Measurements from ENCODE around the gene CSAD. TPM values are rescaled to one million over a fixed set of nuclear protein-coding genes. Genes with fewer than 3 reads are reported as not detected.

The CSAD gene
- polyA plus RNA-seq, 1 donor (not counting 4 experiments of a cell fraction or from before 2014, with no cell fraction given), result 19.5 TPM

DNA sequence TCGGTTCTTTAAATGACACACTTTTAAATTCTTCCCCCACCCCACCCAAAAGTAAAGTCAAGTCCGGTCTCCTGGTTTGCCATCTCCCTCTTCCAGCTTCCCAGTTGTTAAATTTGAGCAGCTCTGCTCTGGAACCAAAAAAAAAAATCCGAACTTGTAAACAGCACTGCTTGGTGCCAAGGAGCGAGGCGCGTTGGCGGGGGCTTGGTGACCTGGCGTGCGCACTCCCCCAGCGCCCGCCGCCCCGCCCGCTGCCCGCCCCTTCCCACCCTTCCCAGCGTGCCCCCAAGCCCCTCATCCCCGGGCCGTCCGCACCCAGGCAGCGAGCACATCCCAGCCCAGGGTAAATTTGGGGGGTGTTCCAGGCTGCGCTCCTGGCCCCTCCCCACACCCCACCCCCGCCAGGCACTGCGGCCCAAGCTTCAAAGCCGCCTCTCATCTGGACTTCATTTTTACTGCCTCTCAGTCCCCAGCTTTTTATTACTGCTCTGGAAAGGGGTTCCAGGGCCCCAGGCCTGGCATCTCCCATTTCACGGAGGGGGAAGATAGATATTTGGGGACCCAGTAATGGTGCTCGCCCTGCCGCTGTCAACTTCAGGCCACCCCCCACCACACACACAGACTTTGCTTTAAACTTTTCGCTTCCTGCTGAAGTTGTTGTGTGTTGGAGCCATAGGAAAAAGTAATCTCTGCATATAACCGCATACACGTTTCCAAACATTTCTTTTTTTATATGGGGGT, 38.0 kb upstream of the CSAD start:
- H3K27me3 ChIP-seq (ENCODE audit: control insufficient read depth, extremely low read depth, insufficient read depth, low read length), result no peaks in the 10 kb centered on the region
- H3K4me2 ChIP-seq (ENCODE audit: control insufficient read depth, extremely low read depth, insufficient read depth, low read depth, low read length), result peak overlapping the region; percentile 87
- no peak for DNase-seq (ENCODE audit: low read depth, low spot score)
- H3K36me3 ChIP-seq (ENCODE audit: control insufficient read depth in 2 of 2, extremely low read depth in 1 of 2, insufficient read depth in 2 of 2, low read length in 2 of 2), result peaks cover 10 to 22% of the 10 kb centered on the region in 2 experiments
- TF ChIP-seq, protein P1, sequence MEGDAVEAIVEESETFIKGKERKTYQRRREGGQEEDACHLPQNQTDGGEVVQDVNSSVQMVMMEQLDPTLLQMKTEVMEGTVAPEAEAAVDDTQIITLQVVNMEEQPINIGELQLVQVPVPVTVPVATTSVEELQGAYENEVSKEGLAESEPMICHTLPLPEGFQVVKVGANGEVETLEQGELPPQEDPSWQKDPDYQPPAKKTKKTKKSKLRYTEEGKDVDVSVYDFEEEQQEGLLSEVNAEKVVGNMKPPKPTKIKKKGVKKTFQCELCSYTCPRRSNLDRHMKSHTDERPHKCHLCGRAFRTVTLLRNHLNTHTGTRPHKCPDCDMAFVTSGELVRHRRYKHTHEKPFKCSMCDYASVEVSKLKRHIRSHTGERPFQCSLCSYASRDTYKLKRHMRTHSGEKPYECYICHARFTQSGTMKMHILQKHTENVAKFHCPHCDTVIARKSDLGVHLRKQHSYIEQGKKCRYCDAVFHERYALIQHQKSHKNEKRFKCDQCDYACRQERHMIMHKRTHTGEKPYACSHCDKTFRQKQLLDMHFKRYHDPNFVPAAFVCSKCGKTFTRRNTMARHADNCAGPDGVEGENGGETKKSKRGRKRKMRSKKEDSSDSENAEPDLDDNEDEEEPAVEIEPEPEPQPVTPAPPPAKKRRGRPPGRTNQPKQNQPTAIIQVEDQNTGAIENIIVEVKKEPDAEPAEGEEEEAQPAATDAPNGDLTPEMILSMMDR (optimal IDR thresholded peaks at IDR 0.05 in 1 of 3, IDR thresholded peaks at IDR 0.05 in 1 of 3, conservative IDR thresholded peaks at IDR 0.05 in 1 of 3; ENCODE audit: extremely low read depth in 1 of 3, insufficient read depth in 2 of 3, low read length in 3 of 3), result no peak
- TF ChIP-seq EZH2 (IDR thresholded peaks at IDR 0.05; ENCODE audit: low read length), result no peak
- peak overlapping the region; percentile 81 for H3K9ac ChIP-seq (ENCODE audit: control insufficient read depth, extremely low read depth, insufficient read depth, low read length)
- no peaks in the 10 kb centered on the region for H3K9me1 ChIP-seq (ENCODE audit: control insufficient read depth, extremely low read depth, insufficient read depth, low read length)
- no peak overlapping the region for H2AFZ ChIP-seq (ENCODE audit: control insufficient read depth, low read length)
- FAIRE-seq, result no peak
- H3K27ac ChIP-seq (ENCODE audit: control insufficient read depth, insufficient read depth, low read length), result peak overlapping the region; percentile 70
- H3K4me1 ChIP-seq (ENCODE audit: control insufficient read depth, extremely low read depth, insufficient read depth, low read length), result peaks cover 58% of the 10 kb centered on the region
- H3K4me3 ChIP-seq (ENCODE audit: control insufficient read depth in 2 of 3, extremely low read depth in 1 of 3, insufficient read depth in 2 of 3, low read depth in 1 of 3, low read length in 3 of 3), result peak overlapping the region; percentile 56 to 99 (median 95)
- peaks cover 27% of the 10 kb centered on the region for H3K79me2 ChIP-seq (ENCODE audit: control insufficient read depth, insufficient read depth, low read length)
- no peaks in the 10 kb centered on the region for H3K9me3 ChIP-seq (ENCODE audit: control insufficient read depth, low read depth, low read length)
- dilution Hi-C loops (cut with MboI; ENCODE audit: extremely low pct_ligation_motif_present, low sequenced_read_pairs), result no loop called here
- peaks cover 4% of the 10 kb centered on the region for H4K20me1 ChIP-seq (ENCODE audit: control insufficient read depth, extremely low read depth, insufficient read depth, low read length)

DNA sequence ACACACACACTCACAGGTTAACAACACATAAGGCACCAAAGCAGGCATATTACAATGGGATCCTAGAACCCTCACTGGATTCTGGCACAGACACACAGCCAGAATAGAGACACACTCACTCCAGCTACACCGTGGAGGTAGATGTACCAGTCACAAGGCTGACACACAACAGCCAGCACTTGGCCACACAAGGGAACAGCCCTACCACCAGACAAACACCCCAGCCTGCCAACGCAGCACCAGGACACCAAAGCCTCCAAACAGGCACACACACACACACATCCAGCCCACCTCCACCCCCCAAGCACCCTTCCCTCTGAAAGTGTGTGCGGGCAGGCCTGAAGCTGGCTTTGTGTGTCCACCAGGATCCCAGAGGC, 37.2 kb upstream of the CSAD start:
- Histone ChIP-seq H3K27ac (ENCODE audit: control insufficient read depth, insufficient read depth, low read length) (peak overlapping the region; percentile 23), H3K27me3 (ENCODE audit: control insufficient read depth, extremely low read depth, insufficient read depth, low read length) (no peaks in the 10 kb centered on the region), H3K4me2 (ENCODE audit: control insufficient read depth, extremely low read depth, insufficient read depth, low read depth, low read length) (peak overlapping the region; percentile 79), H3K4me3 (ENCODE audit: control insufficient read depth in 2 of 3, extremely low read depth in 1 of 3, insufficient read depth in 2 of 3, low read depth in 1 of 3, low read length in 3 of 3) (peak overlapping the region; percentile 56 to 99 (median 63)), H2AFZ (ENCODE audit: control insufficient read depth, low read length) (no peak overlapping the region), H3K9ac (ENCODE audit: control insufficient read depth, extremely low read depth, insufficient read depth, low read length) (peak overlapping the region; percentile 35), H3K9me3 (ENCODE audit: control insufficient read depth, low read depth, low read length) (no peaks in the 10 kb centered on the region), H4K20me1 (ENCODE audit: control insufficient read depth, extremely low read depth, insufficient read depth, low read length) (peaks cover 4% of the 10 kb centered on the region), H3K9me1 (ENCODE audit: control insufficient read depth, extremely low read depth, insufficient read depth, low read length) (no peaks in the 10 kb centered on the region), H3K4me1 (ENCODE audit: control insufficient read depth, extremely low read depth, insufficient read depth, low read length) (peaks cover 50% of the 10 kb centered on the region), H3K36me3 (ENCODE audit: control insufficient read depth in 2 of 2, extremely low read depth in 1 of 2, insufficient read depth in 2 of 2, low read length in 2 of 2) (peaks cover 15 to 28% of the 10 kb centered on the region in 2 experiments), H3K79me2 (ENCODE audit: control insufficient read depth, insufficient read depth, low read length) (peaks cover 26% of the 10 kb centered on the region)
- dilution Hi-C loops (cut with MboI; ENCODE audit: extremely low pct_ligation_motif_present, low sequenced_read_pairs), result no loop called here
- DNase-seq (ENCODE audit: low read depth, low spot score), result no peak
- no peak for TF ChIP-seq EZH2 (IDR thresholded peaks at IDR 0.05; ENCODE audit: low read length)
- TF ChIP-seq, protein P1 (optimal IDR thresholded peaks at IDR 0.05 in 1 of 3, IDR thresholded peaks at IDR 0.05 in 1 of 3, conservative IDR thresholded peaks at IDR 0.05 in 1 of 3; ENCODE audit: extremely low read depth in 1 of 3, insufficient read depth in 2 of 3, low read length in 3 of 3), result no peak
- no peak for FAIRE-seq

Data from keratinocyte (primary cell).